CD4-positive, alpha-beta T cell treated with Interleukin-4 for 4 hours (primary cell): ENCODE measurements around the gene SORCS2.

Source experiments
- DNase-seq: peaks from one replicate; pipeline ENCODE4 v3.0.0-alpha.2; 2020

SORCS2 gene

GRCh38 chr4:7294176-7294756 lies 101.9 kb downstream of the SORCS2 start:
- DNase-seq = no peak

- no peak for DNase-seq
These were observed 103.0 kb downstream of the SORCS2 start for GRCh38 chr4:7295197-7295910.

- DNase-seq = no peak
These were observed 103.7 kb downstream of the SORCS2 start for GRCh38 chr4:7295911-7296660.

GRCh38 chr4:7296661-7297335 lies 104.5 kb downstream of the SORCS2 start:
- no peak for DNase-seq

- DNase-seq = no peak
These were observed 105.0 kb downstream of the SORCS2 start for GRCh38 chr4:7297374-7297773.

GRCh38 chr4:7297881-7298280 lies 105.5 kb downstream of the SORCS2 start:
- DNase-seq = no peak

- no peak for DNase-seq
These were observed 106.3 kb downstream of the SORCS2 start for GRCh38 chr4:7298619-7299009.

- no peak for DNase-seq
These were observed 106.9 kb downstream of the SORCS2 start for GRCh38 chr4:7299010-7299907.

GRCh38 chr4:7299908-7300710 lies 107.8 kb downstream of the SORCS2 start:
- DNase-seq = no peak

- no peak for DNase-seq
These were observed 108.4 kb downstream of the SORCS2 start for GRCh38 chr4:7300711-7301095.

- no peak for DNase-seq
These were observed 108.9 kb downstream of the SORCS2 start for GRCh38 chr4:7301126-7301785.

GRCh38 chr4:7301846-7302630 lies 109.7 kb downstream of the SORCS2 start:
- no peak for DNase-seq

GRCh38 chr4:7302781-7303404 lies 110.6 kb downstream of the SORCS2 start:
- DNase-seq = no peak

- no peak for DNase-seq
These were observed 111.2 kb downstream of the SORCS2 start for GRCh38 chr4:7303561-7303960.

GRCh38 chr4:7304436-7304835 lies 112.1 kb downstream of the SORCS2 start:
- DNase-seq = no peak

GRCh38 chr4:7306021-7306965 lies 114.0 kb downstream of the SORCS2 start:
- no peak for DNase-seq

- no peak for DNase-seq
These were observed 114.6 kb downstream of the SORCS2 start for GRCh38 chr4:7306986-7307385.

- DNase-seq = no peak
These were observed 115.2 kb downstream of the SORCS2 start for GRCh38 chr4:7307394-7308099.
